HG02678 (cell line): Measurements from ENCODE around the gene PLCB2.

Experiments used
- ATAC-seq: cut with Tn5 transposase; IDR thresholded peaks from one replicate; pipeline ENCODE4 v1.9.1; 2021; ENCODE audit warnings: mild to moderate bottlenecking, moderate library complexity; ENCODE audit not compliant: unreplicated experiment

PLCB2 gene

DNA sequence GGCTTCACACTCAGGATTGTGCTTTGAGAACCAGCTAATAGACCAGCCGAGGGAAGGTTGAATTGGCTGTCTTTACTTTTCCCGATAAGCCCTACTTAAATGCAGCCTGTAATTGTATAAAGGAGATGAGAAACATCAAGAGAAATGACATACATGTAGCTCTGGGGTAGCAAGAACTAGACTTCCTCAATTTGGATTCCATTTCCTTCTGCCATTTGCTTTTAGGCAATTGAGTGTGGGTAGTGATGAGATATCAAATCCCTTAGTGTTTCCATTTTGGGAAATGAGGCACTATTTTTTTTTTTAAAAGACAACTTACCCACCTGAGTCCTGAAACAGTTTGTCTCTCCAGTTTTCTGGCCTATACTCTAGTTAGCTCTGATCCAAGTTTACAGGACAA is 18.0 kb upstream of the PLCB2 start:
- no peak for ATAC-seq

DNA sequence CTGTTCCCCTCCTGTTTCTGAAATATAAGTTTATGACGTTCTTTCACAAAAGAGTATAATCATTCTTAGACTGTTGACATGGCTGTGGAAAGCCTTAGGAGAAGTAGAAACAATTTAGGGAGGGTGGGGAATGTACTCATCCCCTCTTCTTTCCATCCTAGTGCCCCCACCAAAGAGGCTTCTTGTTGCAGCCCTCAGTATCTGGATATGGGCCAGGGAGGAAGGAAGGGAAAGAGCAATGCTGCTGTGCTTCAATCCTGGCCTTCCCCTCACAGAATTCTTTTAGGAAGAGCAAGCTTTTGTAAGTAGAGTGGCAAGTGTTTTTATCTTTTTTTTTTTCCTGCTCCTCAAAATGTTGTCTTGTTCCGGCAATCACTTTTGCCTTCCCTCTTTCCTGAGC is 17.5 kb upstream of the PLCB2 start:
- no peak for ATAC-seq

DNA sequence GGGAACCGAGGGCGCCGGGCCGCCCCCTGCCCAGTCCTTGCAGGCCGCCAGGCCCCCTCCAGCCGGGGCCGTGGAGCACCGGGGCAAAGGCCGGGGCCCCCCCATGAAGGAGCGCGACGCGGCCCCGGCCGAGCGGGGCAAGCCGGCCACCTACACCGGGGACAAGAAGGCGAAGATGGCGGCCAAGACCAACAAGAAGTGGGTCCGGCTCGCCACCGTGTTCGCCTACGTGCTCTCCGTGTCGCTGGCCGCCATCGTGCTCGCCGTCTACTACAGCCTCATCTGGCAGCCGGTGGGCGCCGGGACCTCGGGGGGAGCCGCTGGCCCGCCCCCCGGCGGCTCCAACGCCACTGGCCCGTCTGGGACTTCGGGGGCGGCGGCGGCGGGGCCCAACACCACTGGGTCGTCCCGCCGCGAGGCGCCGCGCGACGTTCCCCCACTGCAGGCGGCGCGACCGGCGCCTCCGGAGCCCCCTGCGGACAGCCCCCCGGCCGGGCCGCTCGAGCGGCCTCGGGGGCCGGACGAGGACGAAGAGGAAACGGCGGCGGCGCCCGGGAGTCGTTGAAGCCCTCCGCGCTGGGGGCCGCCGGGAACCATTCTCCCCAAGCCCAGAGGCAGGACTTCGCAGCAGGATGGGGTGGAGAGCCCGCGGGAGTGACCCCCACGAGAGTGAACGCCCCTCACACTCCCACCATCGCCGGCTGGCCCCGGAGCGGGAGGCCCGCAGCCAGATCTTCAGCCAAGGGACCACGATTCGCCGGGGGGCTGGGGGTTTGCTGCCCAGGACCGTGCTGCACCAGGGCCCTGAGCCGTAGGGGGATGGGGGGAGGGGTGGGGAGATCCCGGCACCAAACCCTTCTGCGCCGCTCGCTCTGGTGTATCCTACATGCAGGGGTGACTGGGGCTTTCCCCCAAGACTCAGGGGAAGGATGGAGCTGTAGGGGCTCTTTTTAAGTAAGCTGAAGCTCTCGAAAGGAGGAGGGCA is 16.5 kb upstream of the PLCB2 start:
- peak; percentile 7 for ATAC-seq

DNA sequence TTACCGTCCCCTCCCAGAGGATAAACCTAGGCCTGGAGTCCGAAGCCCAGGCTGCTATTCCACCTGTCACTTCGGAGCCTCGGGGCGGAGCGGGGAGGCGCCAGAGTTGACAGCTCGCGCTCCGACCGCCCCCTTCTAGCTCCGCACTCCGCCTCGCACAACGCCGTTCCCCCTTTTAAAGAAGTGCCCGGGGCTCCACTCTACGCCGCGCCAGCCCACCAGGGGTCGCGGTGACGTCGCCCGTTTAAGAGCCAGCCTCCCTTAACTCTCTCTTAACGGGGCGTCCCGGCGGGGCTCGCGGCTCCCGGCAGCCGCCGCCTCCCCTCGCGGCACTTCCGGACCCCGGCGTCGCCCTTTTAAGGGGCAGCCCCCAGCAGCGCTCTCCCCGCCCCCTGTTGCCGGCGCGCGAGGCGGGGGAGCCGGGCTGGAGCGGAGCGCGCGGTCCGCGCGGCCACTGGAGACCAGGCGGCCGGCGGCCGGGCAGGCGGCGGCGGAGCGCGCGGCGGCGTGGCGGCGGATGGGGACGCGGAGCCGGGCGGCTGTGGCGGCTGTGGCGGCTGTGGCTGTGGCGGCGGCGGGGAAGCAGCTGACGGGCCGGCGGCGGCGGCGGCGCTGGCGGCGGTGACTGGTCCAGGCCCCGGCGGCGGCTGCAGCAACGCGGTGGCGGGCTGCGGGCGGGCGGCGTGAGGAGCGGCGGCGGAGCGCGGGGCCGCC is 15.7 kb upstream of the PLCB2 start, which contains the start of gene INAFM2:
TSS of gene INAFM2 (plus strand) at position 454 of the 714 bp plus-strand sequence. CDS start 364 bp downstream, outside the sequence.
- peak; percentile 90 for ATAC-seq

DNA sequence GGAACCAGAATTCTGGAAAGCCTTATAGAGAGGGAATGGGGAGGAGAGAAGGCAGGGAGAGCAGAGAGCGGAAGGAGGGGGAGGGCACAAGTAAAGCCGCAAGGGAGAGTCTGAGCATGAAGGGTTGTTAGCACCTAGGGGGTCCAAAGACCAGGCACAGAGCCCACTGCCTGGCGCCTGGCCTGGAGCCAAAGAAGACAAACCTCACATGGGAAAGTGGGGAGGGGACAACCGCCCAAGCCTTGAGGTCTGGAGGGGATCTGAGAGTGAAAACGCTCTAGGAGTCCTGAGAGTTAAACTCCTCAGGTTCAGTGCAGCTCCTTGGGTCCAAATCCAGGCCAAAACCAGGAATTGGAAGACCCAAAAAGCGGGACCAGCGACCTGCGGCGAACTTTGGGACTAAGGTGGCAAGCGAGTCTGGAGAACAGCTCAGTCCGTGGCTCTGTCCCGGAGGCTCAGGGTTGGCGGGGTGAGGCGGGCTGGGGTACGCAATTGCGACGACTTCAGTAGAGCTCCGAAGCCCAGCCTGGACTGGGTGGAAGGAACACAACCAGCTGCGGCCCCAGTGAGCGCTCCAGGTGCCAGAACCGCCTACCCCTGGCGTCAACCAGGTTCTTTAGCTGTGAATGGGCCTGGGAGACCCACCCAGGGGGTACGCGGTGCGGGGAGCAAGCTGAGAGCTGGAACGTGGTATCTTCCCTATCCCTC is 14.9 kb upstream of the PLCB2 start:
- no peak for ATAC-seq

DNA sequence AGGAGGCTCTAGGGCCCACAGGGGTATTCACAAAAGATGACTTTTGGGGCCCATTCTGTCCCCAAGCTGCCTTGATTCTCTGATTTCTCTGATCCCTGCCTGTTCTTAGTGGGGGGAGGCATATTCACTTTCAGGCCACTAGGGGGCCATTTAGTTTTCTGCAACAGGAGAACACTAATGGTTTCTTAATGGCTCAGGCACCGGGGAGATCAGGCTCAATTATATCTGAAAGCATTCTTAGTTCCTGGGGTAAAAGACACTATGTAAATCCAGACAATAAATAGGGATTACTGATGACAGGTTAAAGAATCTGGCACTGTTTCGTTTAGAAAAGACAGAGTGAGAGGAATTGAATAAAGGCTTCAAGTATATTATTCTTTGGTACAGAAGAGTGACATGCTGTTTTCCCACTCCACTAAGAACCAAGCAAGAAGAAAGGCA is 13.2 kb upstream of the PLCB2 start:
- ATAC-seq, result no peak

DNA sequence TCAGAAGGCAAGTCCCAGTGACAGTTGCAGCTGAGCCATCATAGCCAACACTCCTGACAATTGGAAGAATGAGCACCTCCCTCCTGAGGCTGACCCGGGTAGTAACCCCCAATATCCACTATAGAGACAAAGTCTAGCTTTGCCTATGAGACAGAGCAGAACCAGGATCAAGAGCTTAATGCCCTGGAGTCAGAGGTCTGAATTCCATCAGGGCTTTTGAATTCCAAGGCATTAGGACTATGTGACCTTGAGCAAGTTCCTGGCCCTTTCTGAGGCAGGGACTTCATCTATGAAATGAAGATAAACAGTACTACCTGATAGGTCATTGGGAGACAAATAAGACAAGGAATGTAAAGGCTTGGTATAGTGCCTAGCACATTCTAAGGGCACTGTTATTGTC is 12.7 kb upstream of the PLCB2 start:
- ATAC-seq, result no peak

DNA sequence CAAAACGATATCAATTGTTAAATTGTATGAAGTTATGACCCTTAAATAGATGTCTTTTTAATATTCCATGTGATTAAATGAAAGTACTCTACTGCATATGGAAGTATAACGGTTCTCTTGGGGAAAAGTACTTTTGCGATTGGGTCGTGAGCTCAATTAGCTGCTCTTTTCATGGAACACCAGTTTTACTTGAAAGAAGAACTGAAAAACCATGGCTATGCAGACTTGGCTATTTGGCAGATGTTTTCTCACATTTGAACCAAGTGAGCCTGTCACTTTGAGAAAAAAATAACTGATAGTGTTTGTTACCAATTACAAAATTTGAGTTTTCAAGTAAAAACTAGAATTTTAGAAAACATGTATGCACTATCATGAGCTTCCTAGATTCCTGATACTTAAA is 9.8 kb upstream of the PLCB2 start:
- ATAC-seq, result no peak

DNA sequence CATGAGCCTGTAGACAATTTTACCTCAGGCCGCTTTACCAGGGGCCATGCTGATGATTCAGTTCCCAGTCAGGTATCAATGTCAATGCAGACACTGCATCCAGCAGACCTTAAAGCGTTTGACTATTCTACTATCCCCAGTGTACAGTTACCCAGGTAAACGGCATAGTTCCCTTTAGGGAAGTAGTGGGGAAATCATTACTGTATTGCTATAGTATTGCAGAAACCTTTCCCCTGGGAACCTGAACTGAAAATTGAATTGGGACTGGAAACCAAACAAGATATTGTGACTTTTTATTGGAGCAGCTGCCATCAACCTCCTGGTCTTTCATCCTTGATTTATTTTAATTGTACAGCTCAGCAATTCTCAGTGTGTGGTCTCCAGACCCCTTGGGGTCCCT is 9.2 kb upstream of the PLCB2 start:
- ATAC-seq, result no peak

DNA sequence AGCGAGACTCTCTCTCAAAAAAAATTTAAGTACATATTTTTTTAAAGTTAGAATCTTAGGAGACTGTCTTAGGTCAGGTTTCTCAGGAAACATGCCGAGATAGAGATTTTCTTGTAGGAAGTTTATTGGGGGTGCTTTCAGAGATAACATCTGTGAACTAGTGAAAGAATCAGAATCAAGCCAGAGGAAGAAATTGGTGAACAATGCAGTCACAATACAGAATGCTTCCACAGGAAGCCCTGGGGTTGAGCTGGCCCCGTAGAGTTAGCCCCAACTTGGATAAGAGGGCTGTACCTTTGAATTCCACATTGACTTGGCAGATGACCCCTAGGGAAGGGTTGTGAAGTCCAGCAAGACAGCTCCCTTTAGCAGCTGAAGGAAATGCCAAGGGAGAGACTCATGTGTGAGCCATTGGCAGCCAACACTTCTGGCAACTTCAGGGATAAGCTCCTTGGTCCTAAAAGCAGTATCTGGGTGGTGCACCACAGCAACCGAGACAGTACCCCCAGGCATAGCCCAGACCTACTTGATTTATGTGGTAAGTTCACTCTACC is 7.1 kb upstream of the PLCB2 start:
- no peak for ATAC-seq

DNA sequence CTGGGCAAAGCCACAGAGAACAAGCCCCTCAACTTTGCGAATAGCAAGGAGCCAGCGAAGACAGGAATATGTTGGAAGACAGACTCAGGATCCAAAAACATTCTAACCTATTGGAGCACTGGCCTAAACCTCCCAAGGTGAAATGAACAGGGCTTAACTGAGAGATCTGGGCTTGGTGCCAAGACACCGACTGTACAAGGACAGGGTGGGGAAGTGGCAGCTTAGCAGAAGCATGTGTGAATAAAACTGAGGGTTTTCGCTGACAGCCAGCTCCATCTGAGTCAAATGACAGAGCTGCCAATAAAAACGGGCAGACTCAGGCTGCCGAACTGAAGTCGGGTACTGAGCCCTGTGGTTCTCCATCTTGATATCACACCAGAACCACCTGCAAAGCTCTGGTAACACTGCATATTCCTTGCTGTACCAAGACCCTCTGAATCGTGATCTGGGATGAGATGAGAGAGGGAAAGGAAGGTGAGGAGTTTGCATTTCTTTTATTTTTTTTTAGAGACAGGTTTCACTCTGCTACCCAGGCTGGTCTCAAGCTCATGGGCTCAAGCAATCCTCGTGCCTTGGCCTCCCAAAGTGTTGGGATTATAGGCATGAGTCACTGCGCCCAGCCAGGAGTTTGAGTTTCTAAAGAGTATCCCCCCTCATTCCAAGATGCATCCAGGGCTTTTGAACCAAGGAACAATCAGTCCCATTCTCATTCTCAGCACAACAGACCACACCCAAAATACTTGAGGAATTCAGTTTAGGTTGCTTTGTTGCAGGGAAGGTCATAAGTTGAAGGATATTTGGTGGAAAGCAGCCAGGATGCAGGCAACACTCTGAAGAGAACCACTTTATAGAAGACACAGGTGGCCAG is 6.0 kb upstream of the PLCB2 start:
- ATAC-seq, result no peak

DNA sequence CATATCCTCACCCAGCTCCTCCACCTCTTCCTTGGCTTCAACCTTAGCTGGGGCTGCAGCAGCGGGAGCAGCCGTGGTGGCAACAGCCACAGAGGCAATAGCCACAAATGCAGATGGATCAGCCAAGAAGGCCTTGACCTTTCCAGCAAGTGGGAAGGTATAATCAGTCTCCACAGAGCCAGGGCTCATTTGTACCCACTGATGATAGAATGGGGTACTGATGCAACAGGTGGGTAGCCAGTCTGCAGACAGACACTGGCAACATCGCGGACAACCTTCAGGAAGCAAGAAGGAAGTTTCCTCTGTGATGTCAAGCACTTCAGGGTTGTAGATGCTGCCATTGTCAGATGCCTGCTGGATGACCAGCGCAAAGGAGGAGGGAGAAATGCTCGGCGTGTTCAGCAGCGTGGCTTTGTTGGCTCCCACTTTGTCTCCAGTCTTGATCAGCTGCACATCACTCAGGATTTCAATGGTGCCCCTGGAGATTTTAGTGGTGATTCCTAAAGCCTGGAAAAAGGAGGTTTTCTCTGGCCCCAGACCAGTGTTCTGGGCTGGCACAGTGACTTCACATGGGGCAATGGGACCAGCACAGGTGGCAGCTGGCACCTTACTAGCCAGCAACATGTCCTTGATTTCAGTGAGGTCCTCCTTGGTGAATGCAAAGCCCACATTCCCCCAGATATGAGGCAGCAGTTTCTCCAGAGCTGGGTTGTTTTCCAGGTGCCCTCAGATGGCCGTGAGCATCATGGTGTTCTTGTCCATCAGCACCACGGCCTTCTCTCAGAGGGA is 4.8 kb upstream of the PLCB2 start:
- no peak for ATAC-seq

DNA sequence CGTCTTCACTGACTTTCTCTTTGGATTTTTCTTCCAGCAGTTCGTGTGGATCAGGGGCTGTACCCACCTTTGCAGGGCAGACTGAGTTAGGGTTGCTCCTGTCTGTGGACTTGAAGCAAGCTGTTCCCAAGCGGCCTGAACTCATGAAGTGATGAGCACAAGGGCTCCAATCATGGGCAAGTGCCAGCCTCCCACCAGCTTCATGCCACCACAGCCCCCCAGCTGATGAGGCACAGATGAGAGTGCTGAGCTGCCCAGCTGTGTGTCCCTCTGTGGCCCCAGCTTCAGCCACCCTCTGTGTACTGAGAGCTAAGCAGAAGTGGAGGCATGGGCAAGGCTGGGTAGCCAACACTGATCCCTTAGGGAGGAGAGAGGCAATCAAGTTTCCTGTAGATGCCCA is 3.3 kb upstream of the PLCB2 start:
- no peak for ATAC-seq

DNA sequence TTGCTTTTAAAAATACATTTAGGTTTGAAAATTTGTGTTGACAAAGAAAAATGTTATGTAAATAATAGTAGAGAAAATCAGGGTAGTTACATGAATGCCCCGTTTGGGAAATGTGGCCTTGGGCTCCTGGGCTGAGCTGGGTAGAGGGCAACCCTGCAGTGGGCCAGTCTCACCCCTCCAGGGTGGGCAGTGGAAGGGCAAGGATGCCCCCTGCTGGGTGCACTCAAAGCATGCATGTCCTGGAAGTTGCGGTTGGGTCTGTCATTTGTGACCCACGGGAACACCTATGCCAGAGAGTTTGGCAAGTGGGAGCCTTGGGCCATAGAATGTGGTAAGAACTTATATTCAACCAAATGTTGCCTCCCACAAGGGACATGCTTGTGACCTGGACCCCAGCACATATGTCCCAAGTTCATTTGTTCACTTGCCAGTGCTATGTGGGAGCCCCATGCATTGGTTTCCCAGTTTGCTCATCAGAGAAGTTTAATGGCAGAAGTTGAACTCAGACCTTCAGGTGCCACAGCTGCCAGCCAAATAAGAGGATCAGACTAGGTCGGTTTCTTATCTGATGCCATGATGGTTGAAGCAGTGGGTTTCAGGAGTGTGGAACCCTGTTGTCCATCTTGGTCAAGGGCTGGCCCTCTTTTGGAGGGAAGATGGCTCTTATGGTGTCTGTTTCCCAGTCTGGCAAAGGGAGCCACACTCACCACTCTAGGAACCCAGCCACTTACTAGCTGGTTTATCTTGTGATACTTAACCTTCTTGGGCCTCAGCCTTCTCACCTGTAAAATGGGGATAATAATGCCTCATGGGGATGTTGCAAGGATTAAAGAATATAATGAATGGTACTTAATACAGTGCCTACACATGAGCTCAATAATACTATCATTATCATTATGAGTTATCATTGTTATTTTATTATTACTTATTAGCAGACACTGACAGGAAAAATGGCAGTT is 2.5 kb upstream of the PLCB2 start:
- no peak for ATAC-seq

DNA sequence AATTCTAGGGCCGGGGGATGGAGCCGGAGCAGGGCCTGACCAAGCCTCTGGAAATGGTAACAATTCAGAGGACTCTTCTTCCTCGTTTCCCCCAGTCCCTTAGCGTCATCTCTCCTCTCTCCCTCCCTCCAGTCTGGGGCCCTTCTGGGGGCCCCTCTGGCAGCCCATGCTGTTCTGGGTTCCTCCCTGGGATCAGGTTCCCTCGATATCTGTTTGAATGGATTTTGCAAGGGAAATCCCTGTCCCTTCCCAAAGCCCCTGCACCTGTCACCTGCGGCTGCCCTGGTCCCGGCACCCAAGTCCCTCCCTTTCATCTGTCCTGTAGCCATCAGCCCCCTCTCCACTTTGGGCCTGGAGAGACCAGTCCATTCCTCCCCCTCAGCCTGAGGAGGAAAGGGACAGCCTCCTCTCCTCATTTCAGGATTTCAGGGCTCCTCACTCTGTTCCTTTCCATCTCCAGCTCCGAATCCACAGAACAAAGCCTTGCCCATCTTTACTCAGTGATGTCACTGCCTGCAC is 1.7 kb upstream of the PLCB2 start:
- no peak for ATAC-seq

DNA sequence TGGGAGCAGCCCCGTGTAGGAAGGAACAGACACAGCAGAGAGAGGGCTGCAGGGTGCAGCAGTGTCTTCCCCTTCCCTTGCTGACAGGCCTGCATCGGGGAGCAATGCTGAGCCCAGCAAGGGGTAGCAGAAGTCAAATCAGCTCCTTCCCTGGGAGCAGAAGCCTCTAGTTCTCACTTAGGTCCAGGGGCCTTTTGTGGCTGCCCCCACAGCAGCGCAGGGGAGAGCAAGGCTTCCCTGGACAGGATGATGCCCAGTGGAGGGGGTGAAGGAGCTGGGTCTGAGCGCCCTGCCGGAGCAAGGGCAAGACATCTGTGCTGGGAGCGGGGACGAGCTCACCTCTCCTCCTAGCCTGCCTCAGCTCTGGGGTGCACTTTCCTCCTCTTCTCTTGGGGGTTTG is 827 bp downstream of the PLCB2 start:
- no peak for ATAC-seq

DNA sequence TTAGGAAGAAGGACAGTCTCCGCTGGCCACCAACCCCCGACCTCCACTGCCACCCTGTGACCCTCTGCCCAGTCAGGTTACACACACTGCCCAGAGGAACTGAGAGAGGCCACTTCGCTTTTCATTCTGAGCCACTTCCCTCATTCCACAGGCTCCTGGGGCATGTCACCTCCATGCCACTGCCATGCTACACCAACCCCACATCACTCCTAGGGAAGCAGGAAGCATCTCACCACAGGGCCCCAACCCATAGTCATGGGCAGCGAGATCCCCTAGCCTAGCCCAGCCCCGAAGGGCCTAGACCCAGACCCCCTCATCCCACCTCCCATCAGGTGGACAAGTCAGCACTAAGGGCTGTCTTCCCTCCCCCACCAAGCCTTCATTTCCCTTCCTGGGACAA is 1.4 kb downstream of the PLCB2 start:
- no peak for ATAC-seq

DNA sequence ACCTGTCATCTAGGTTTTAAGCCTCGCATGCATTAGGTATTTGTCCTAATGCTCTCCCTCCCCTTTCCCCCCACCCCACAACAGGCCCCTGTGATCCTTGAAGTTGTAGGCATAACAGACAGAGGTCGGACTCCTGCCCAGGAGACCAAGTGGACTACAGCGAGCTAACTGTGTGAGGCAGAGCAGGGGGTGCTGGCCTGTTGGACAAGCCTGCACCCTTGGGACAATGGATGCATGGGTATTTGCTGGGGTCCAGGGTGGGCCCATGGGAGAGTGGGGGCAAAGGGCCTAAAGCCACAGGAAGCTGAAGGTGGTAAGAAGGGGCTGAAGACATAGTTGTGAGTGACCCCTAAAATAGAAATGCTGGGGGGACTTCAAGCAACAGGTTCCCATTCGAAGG is 2.5 kb downstream of the PLCB2 start:
- no peak for ATAC-seq
